Hepatocyte (in vitro differentiated cells): ENCODE results near the gene HEATR1.

ENCODE experiments used
- CTCF ChIP-seq: fragments of 200-600 bp; sonication (generic); IDR thresholded peaks from 2 replicates; pipeline ENCODE4 v1.5.1; 2016; ENCODE audit warnings: antibody characterized with exemption, mild to moderate bottlenecking; ENCODE audit not compliant: poor library complexity
- EZH2 ChIP-seq: fragments of 200-600 bp; sonication (generic); IDR thresholded peaks from 2 replicates; pipeline ENCODE4 v1.6.1; 2016; ENCODE audit warnings: antibody characterized with exemption, mild to moderate bottlenecking, borderline replicate concordance

- TF ChIP-seq CTCF (no peak), EZH2 (no peak)
Observed at GRCh38 chr1:236545621-236546169, 58.6 kb downstream of the HEATR1 start.
